Measurements from ENCODE around the gene TRIM44.

The TRIM44 gene

DNA sequence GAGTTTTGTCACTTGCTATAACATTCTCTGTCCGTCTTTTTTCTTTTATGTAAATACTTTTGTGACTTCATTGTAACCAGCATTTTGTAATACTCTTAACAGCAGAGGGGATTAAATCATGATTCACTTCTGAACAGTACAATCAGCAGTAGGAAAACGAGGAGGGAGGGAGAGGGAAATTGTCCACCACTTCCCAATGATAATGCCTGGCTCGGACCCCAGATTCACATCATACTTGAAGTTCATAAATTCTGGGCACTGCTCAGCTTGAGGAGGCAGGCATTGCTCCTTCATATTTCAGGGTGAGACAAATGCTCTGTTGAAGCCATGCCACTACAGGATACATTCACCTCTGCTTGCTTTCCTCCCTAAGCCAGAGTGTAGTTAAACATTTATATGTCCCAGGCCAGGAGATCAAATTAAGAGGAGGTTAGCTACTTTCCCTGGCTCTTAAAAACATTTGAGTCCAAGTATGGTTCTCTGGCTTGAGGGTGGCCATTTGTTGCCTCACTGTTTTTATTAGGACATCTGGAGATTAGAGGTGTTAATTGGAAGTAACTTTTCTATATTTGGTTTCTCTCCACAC is 152.2 kb downstream of the TRIM44 start:
- Histone ChIP-seq H2AFZ (ENCODE audit: low read length) (no peak overlapping the region), H3F3A (ENCODE audit: low read depth) (0 out of 2 replicates have a peak, but pooled peaks cover 5% of the 10 kb centered on the region), H3K9ac (ENCODE audit: low read depth, low read length, poor library complexity, severe bottlenecking) (no peak overlapping the region), H4K20me1 (ENCODE audit: insufficient read depth, low read length, poor library complexity, severe bottlenecking) (no peaks in the 10 kb centered on the region), H3K79me2 (ENCODE audit: insufficient read depth, low read length) (no peaks in the 10 kb centered on the region), H3K4me1 (ENCODE audit: insufficient read depth, low read length, poor library complexity, severe bottlenecking) (peaks cover 26% of the 10 kb centered on the region), H3K36me3 (ENCODE audit: insufficient read depth, low read length) (peaks cover 13% of the 10 kb centered on the region; the same call in 1 of the 2 replicates), H3K9me2 (replicated peaks; ENCODE audit: low read depth, low read length) (no peaks in the 10 kb centered on the region), H3K9me3 (ENCODE audit: insufficient read depth, low read depth, low read length) (no peaks in the 10 kb centered on the region), H3K4me2 (ENCODE audit: low read depth, low read length, poor library complexity, severe bottlenecking) (no peak overlapping the region), H3K4me3 (ENCODE audit: low read length, poor library complexity, severe bottlenecking) (no peak overlapping the region), H3K27me3 (ENCODE audit: insufficient read depth, low read length, poor library complexity, severe bottlenecking) (no peaks in the 10 kb centered on the region)
- no peak for TF ChIP-seq EZH2phosphoT487 (IDR thresholded peaks at IDR 0.05; ENCODE audit: borderline replicate concordance)
- TF ChIP-seq, protein P1, sequence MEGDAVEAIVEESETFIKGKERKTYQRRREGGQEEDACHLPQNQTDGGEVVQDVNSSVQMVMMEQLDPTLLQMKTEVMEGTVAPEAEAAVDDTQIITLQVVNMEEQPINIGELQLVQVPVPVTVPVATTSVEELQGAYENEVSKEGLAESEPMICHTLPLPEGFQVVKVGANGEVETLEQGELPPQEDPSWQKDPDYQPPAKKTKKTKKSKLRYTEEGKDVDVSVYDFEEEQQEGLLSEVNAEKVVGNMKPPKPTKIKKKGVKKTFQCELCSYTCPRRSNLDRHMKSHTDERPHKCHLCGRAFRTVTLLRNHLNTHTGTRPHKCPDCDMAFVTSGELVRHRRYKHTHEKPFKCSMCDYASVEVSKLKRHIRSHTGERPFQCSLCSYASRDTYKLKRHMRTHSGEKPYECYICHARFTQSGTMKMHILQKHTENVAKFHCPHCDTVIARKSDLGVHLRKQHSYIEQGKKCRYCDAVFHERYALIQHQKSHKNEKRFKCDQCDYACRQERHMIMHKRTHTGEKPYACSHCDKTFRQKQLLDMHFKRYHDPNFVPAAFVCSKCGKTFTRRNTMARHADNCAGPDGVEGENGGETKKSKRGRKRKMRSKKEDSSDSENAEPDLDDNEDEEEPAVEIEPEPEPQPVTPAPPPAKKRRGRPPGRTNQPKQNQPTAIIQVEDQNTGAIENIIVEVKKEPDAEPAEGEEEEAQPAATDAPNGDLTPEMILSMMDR (conservative IDR thresholded peaks at IDR 0.05; ENCODE audit: low read length), result no peak

DNA sequence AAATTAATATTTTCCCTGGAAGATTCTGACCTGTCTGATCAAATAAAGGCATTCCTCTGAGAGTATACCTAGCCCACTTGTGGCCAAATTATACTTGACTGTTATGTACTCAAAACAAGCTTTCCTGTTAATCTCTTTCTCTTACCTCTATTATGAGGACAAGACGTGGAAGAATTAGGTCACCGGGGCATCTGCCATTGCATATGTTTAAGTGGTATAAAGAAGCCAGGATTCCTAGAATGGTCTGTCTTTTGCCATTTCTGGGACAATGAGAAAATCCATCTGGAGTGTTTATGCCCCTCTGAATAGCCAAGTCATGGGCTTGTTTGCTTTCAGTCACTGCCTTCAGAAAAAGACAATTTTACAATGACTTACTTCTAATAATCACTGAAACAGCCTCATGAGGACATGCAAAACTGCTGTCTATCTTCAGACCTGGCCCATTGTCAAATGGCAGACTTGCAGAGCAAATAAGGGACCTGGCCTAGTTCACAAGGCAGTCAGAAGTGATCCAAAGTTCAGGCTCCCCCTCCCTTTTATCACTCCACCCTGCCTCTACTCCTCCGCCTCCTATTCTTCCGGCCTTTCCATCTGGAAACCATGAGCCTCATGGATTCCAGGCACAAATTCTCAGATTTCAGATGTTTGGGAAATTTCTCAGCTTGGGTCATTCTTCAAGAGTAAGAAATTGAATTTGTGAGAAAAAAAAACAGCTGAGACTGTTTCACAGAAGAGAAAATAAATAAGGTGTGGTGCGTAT is 153.2 kb downstream of the TRIM44 start:
- TF ChIP-seq, protein P1 (conservative IDR thresholded peaks at IDR 0.05; ENCODE audit: low read length), result no peak
- no peak for TF ChIP-seq EZH2phosphoT487 (IDR thresholded peaks at IDR 0.05; ENCODE audit: borderline replicate concordance)

DNA sequence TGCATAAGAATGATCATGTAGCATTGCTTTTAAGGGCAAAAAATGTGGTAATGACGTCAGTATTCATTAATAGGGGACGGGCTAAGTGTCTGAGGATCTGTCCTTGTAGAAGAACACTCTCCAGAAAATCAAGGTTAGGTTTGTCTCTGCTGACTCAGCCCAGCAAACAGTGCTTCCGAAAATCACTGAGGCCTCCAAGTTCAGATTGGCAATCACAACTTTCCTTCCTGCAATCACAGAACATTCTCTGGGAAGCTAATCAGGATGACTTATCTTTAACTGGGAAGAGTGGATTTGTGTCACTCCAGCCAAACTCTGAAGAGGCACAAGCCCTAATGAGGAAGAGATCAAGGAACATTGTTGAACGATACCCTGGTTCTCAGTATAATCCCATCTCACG is 158.0 kb downstream of the TRIM44 start:
- H3K9me3 ChIP-seq (ENCODE audit: insufficient read depth, low read depth, low read length), result no peaks in the 10 kb centered on the region
- no peak overlapping the region for H3K9ac ChIP-seq (ENCODE audit: low read depth, low read length, poor library complexity, severe bottlenecking)
- no peak overlapping the region for H3K4me2 ChIP-seq (ENCODE audit: low read depth, low read length, poor library complexity, severe bottlenecking)
- no peaks in the 10 kb centered on the region for H4K20me1 ChIP-seq (ENCODE audit: insufficient read depth, low read length, poor library complexity, severe bottlenecking)
- no peaks in the 10 kb centered on the region for H3K9me2 ChIP-seq (replicated peaks; ENCODE audit: low read depth, low read length)
- TF ChIP-seq, protein P1 (conservative IDR thresholded peaks at IDR 0.05; ENCODE audit: low read length), result no peak
- TF ChIP-seq EZH2phosphoT487 (IDR thresholded peaks at IDR 0.05; ENCODE audit: borderline replicate concordance), result no peak
- H2AFZ ChIP-seq (ENCODE audit: low read length), result no peak overlapping the region
- peaks cover 6% of the 10 kb centered on the region; the same call in 1 of the 2 replicates for H3K36me3 ChIP-seq (ENCODE audit: insufficient read depth, low read length)
- H3K4me1 ChIP-seq (ENCODE audit: insufficient read depth, low read length, poor library complexity, severe bottlenecking), result no peaks in the 10 kb centered on the region
- H3K27me3 ChIP-seq (ENCODE audit: insufficient read depth, low read length, poor library complexity, severe bottlenecking), result no peaks in the 10 kb centered on the region
- no peaks in the 10 kb centered on the region for H3F3A ChIP-seq (ENCODE audit: low read depth)
- H3K79me2 ChIP-seq (ENCODE audit: insufficient read depth, low read length), result no peaks in the 10 kb centered on the region
- H3K4me3 ChIP-seq (ENCODE audit: low read length, poor library complexity, severe bottlenecking), result no peak overlapping the region

More for the DNA sequence above, 153.2 kb downstream of the TRIM44 start:
- H3K27me3 ChIP-seq (ENCODE audit: insufficient read depth, low read length, poor library complexity, severe bottlenecking), result no peaks in the 10 kb centered on the region
- no peaks in the 10 kb centered on the region for H3K9me3 ChIP-seq (ENCODE audit: insufficient read depth, low read depth, low read length)
- H3K4me2 ChIP-seq (ENCODE audit: low read depth, low read length, poor library complexity, severe bottlenecking), result no peak overlapping the region
- 0 out of 2 replicates have a peak, but pooled peaks cover 5% of the 10 kb centered on the region for H3F3A ChIP-seq (ENCODE audit: low read depth)
- peaks cover 26% of the 10 kb centered on the region for H3K4me1 ChIP-seq (ENCODE audit: insufficient read depth, low read length, poor library complexity, severe bottlenecking)
- H3K79me2 ChIP-seq (ENCODE audit: insufficient read depth, low read length), result no peaks in the 10 kb centered on the region
- peaks cover 6% of the 10 kb centered on the region; the same call in 1 of the 2 replicates for H3K36me3 ChIP-seq (ENCODE audit: insufficient read depth, low read length)
- no peak overlapping the region for H2AFZ ChIP-seq (ENCODE audit: low read length)
- no peaks in the 10 kb centered on the region for H3K9me2 ChIP-seq (replicated peaks; ENCODE audit: low read depth, low read length)
- no peak overlapping the region for H3K4me3 ChIP-seq (ENCODE audit: low read length, poor library complexity, severe bottlenecking)
- no peaks in the 10 kb centered on the region for H4K20me1 ChIP-seq (ENCODE audit: insufficient read depth, low read length, poor library complexity, severe bottlenecking)
- no peak overlapping the region for H3K9ac ChIP-seq (ENCODE audit: low read depth, low read length, poor library complexity, severe bottlenecking)

Data from Loucy (cell line).